ENCODE results near the gene PRG3.

PRG3 gene

DNA sequence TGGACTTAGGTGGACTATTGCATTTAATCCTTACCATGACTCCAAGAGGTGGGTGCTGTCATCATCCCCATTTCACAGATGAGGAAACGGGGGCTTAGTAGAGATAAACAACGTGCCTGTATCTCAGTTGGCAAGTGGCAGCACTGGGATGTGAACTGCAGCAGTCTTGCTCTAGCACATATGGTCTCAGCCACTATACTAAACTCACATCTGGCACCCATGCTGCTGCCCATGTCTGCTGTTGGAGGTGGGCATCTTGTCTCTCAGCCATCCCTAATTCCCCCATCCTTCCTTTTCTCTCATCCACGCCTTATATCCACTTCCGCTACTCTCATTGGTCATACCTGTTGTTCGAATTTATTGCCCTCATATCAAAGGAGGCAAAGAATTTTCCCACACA is 3.8 kb downstream of the PRG3 start:
- H2BK5ac ChIP-seq (ENCODE audit: low read depth, low read length, poor library complexity, severe bottlenecking): no peak overlapping the region
- H3K4me3 ChIP-seq (ENCODE audit: insufficient read depth in 1 of 2, low read depth in 1 of 2, low read length in 2 of 2): no peak overlapping the region
- no peak overlapping the region for H2AFZ ChIP-seq (ENCODE audit: low read depth, low read length)
- no peak overlapping the region for H3K4me2 ChIP-seq (ENCODE audit: low read length, poor library complexity, severe bottlenecking)
- no peak overlapping the region for H4K91ac ChIP-seq (ENCODE audit: low read length)
- H3K36me3 ChIP-seq (ENCODE audit: control insufficient read depth in 1 of 2, insufficient read depth in 2 of 2, low read depth in 1 of 2, low read length in 2 of 2): no peaks in the 10 kb centered on the region
- H3K27ac ChIP-seq (ENCODE audit: low read length, poor library complexity, severe bottlenecking): no peak overlapping the region
- no peaks in the 10 kb centered on the region for H3K9me3 ChIP-seq (ENCODE audit: control insufficient read depth, low read length)
- no peak overlapping the region for H2AK5ac ChIP-seq (ENCODE audit: low read length, severe bottlenecking)
- no peak overlapping the region for H3K14ac ChIP-seq (ENCODE audit: low read length in 2 of 2)
- H2BK12ac ChIP-seq (ENCODE audit: low read length in 2 of 2): no peak overlapping the region
- no peak overlapping the region for H2BK15ac ChIP-seq (ENCODE audit: low read depth, poor library complexity, severe bottlenecking)
- no peaks in the 10 kb centered on the region for H3K4me1 ChIP-seq (ENCODE audit: control insufficient read depth, insufficient read depth, low read depth, low read length)
- peaks cover 0 to 34% of the 10 kb centered on the region in 2 experiments for H3K27me3 ChIP-seq (ENCODE audit: control insufficient read depth in 1 of 2, insufficient read depth in 1 of 2, low read length in 2 of 2)
- H3K79me1 ChIP-seq (replicated peaks; ENCODE audit: low read length, poor library complexity, severe bottlenecking): no peaks in the 10 kb centered on the region
- no peak overlapping the region for H3K9ac ChIP-seq (ENCODE audit: low read length)
- H3K4ac ChIP-seq (ENCODE audit: low read depth in 1 of 2, low read length in 2 of 2): no peak overlapping the region
- H4K8ac ChIP-seq (ENCODE audit: low read length): no peak overlapping the region
- H3K18ac ChIP-seq (ENCODE audit: low read depth in 1 of 2, low read length in 2 of 2): no peak overlapping the region
- no peak overlapping the region for H2BK120ac ChIP-seq (ENCODE audit: low read depth, low read length)
- WGBS: 60% methylated on average over 5 of the region's 5 CpGs
- H3K23ac ChIP-seq (ENCODE audit: low read length in 2 of 2): no peak overlapping the region
- DNase-seq: no peak

DNA sequence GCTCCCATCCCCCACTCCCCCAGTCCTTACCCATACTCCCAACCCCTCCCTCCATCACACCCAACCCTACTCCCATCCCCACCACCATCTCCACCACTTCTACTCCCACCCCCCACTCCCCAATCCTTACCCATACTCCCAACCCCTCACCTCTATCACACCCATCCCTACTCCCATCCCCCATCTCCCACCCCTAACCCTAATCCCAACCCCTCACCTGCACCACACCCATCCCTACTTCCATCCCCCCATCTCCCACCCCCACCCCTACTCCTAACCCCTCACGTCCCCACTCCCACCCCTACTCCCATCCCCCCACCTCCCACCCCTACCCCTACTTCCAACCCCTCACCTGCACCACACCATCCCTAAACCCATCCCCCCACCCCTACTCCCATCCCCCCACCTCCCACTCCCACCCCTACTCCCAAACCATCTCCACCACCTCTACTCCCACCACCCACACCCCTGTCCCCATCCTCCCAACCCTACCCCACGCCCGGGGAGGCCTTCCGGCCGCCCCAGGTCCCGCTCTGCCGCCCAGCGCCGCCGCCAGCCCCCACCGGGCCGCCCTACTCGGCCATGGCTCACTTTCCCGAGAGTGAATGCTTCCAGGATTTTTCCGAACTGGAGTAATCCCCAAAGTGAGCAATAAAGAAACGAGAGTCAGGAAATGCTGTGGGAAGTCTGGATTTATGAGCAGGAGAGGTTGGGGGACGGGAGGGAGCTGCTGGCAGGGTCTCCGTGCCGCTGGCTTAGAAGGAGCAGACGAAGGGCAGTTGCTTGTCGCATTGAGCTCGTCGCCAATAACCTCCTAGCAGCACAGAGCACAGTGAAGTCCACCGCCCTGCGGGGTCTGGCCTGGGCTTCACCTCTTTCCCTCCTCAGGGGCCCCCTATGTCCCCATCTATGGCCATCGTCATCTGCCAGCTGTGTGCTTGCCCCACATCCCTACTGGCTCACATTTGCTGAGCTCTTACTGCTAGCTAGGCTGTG is 4.6 kb downstream of the PRG3 start:
- no peak overlapping the region for H3K14ac ChIP-seq (ENCODE audit: low read length in 2 of 2)

DNA sequence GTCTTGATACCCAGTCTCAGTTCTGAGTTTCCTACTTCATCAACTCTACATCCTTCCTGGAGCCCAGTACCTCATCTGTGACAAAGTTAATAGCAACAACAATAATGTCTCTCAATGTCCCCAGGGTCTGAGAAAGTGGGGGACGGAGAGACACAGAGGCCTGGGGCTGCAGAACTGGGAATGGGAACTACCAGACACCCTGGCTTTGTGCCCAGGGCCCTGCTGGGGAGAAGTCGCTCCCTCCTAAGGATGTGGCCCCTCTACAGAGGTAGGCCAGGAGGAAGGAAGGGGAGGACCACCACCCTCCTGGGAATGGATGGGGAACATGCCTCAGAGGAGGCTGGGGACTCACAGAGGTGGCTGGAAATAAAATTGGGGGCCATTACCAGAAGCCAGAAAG is 5.5 kb downstream of the PRG3 start:
- H4K91ac ChIP-seq (ENCODE audit: low read length): peak overlapping the region; percentile 67
- no peak overlapping the region for H3K4me2 ChIP-seq (ENCODE audit: low read length, poor library complexity, severe bottlenecking)

More for the DNA sequence above, 4.6 kb downstream of the PRG3 start:
- no peak overlapping the region for H3K4ac ChIP-seq (ENCODE audit: low read depth in 1 of 2, low read length in 2 of 2)
- H3K4me1 ChIP-seq (ENCODE audit: control insufficient read depth, insufficient read depth, low read depth, low read length): no peaks in the 10 kb centered on the region
- no peaks in the 10 kb centered on the region for H3K36me3 ChIP-seq (ENCODE audit: control insufficient read depth in 1 of 2, insufficient read depth in 2 of 2, low read depth in 1 of 2, low read length in 2 of 2)
- H3K18ac ChIP-seq (ENCODE audit: low read depth in 1 of 2, low read length in 2 of 2): no peak overlapping the region
- peaks cover 0 to 35% of the 10 kb centered on the region in 2 experiments for H3K27me3 ChIP-seq (ENCODE audit: control insufficient read depth in 1 of 2, insufficient read depth in 1 of 2, low read length in 2 of 2)
- H3K79me1 ChIP-seq (replicated peaks; ENCODE audit: low read length, poor library complexity, severe bottlenecking): no peaks in the 10 kb centered on the region
- no peaks in the 10 kb centered on the region for H3K9me3 ChIP-seq (ENCODE audit: control insufficient read depth, low read length)
- DNase-seq: no peak
- H4K91ac ChIP-seq (ENCODE audit: low read length): no peak overlapping the region
- no peak overlapping the region for H3K27ac ChIP-seq (ENCODE audit: low read length, poor library complexity, severe bottlenecking)
- H2AK5ac ChIP-seq (ENCODE audit: low read length, severe bottlenecking): no peak overlapping the region
- no peak overlapping the region for H2BK120ac ChIP-seq (ENCODE audit: low read depth, low read length)
- H4K8ac ChIP-seq (ENCODE audit: low read length): no peak overlapping the region
- no peak overlapping the region for H3K9ac ChIP-seq (ENCODE audit: low read length)
- no peak overlapping the region for H3K4me2 ChIP-seq (ENCODE audit: low read length, poor library complexity, severe bottlenecking)
- no peak overlapping the region for H2BK5ac ChIP-seq (ENCODE audit: low read depth, low read length, poor library complexity, severe bottlenecking)
- no peak overlapping the region for H2BK12ac ChIP-seq (ENCODE audit: low read length in 2 of 2)
- no peak overlapping the region for H3K4me3 ChIP-seq (ENCODE audit: insufficient read depth in 1 of 2, low read depth in 1 of 2, low read length in 2 of 2)
- no peak overlapping the region for H3K23ac ChIP-seq (ENCODE audit: low read length in 2 of 2)
- 37% methylated on average over 25 of the region's 26 CpGs for WGBS
- H2BK15ac ChIP-seq (ENCODE audit: low read depth, poor library complexity, severe bottlenecking): no peak overlapping the region
- no peak overlapping the region for H2AFZ ChIP-seq (ENCODE audit: low read depth, low read length)

DNA sequence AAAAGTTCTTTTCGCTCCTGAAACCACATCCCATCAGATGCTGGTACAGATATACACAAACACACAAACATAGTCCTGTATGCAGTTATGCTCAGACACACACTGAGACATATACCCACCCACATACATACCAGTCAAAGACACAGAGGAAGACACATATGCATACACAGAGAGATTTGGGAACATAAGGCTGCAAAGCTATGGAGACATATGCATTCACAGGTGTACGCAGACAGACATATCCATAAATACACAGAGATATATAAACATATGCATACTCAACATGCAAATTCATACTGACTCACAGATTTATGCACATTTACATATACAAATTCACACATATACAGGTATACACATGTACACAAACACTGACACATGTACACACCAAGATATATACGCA is 6.0 kb downstream of the PRG3 start:
- H3K14ac ChIP-seq (ENCODE audit: low read length in 2 of 2): no peak overlapping the region
- WGBS: 91% methylated on average over 3 of the region's 3 CpGs

More for the DNA sequence above, 5.5 kb downstream of the PRG3 start:
- no peak overlapping the region for H3K9ac ChIP-seq (ENCODE audit: low read length)
- H3K36me3 ChIP-seq (ENCODE audit: control insufficient read depth in 1 of 2, insufficient read depth in 2 of 2, low read depth in 1 of 2, low read length in 2 of 2): no peaks in the 10 kb centered on the region
- H3K4me3 ChIP-seq (ENCODE audit: insufficient read depth in 1 of 2, low read depth in 1 of 2, low read length in 2 of 2): no peak overlapping the region
- H2BK120ac ChIP-seq (ENCODE audit: low read depth, low read length): no peak overlapping the region
- H2BK12ac ChIP-seq (ENCODE audit: low read length in 2 of 2): no peak overlapping the region
- no peak for DNase-seq
- H3K9me3 ChIP-seq (ENCODE audit: control insufficient read depth, low read length): no peaks in the 10 kb centered on the region
- no peak overlapping the region for H3K14ac ChIP-seq (ENCODE audit: low read length in 2 of 2)
- 75% methylated on average over 2 of the region's 2 CpGs for WGBS
- H3K27me3 ChIP-seq (ENCODE audit: control insufficient read depth in 1 of 2, insufficient read depth in 1 of 2, low read length in 2 of 2): peaks cover 0 to 30% of the 10 kb centered on the region in 2 experiments
- no peak overlapping the region for H3K23ac ChIP-seq (ENCODE audit: low read length in 2 of 2)
- no peak overlapping the region for H2AFZ ChIP-seq (ENCODE audit: low read depth, low read length)
- no peak overlapping the region for H3K27ac ChIP-seq (ENCODE audit: low read length, poor library complexity, severe bottlenecking)
- no peak overlapping the region for H4K8ac ChIP-seq (ENCODE audit: low read length)
- no peaks in the 10 kb centered on the region for H3K4me1 ChIP-seq (ENCODE audit: control insufficient read depth, insufficient read depth, low read depth, low read length)
- no peak overlapping the region for H2BK15ac ChIP-seq (ENCODE audit: low read depth, poor library complexity, severe bottlenecking)
- H2BK5ac ChIP-seq (ENCODE audit: low read depth, low read length, poor library complexity, severe bottlenecking): no peak overlapping the region
- H2AK5ac ChIP-seq (ENCODE audit: low read length, severe bottlenecking): no peak overlapping the region
- no peaks in the 10 kb centered on the region for H3K79me1 ChIP-seq (replicated peaks; ENCODE audit: low read length, poor library complexity, severe bottlenecking)
- no peak overlapping the region for H3K4ac ChIP-seq (ENCODE audit: low read depth in 1 of 2, low read length in 2 of 2)
- H3K18ac ChIP-seq (ENCODE audit: low read depth in 1 of 2, low read length in 2 of 2): no peak overlapping the region

More for the DNA sequence above, 6.0 kb downstream of the PRG3 start:
- Histone ChIP-seq H2BK15ac (ENCODE audit: low read depth, poor library complexity, severe bottlenecking) (no peak overlapping the region), H3K27me3 (ENCODE audit: control insufficient read depth in 1 of 2, insufficient read depth in 1 of 2, low read length in 2 of 2) (peaks cover 0 to 29% of the 10 kb centered on the region in 2 experiments), H3K9ac (ENCODE audit: low read length) (no peak overlapping the region), H3K23ac (ENCODE audit: low read length in 2 of 2) (no peak overlapping the region), H3K9me3 (ENCODE audit: control insufficient read depth, low read length) (no peaks in the 10 kb centered on the region), H2AFZ (ENCODE audit: low read depth, low read length) (no peak overlapping the region), H3K18ac (ENCODE audit: low read depth in 1 of 2, low read length in 2 of 2) (no peak overlapping the region), H3K4me2 (ENCODE audit: low read length, poor library complexity, severe bottlenecking) (no peak overlapping the region), H2AK5ac (ENCODE audit: low read length, severe bottlenecking) (no peak overlapping the region), H3K27ac (ENCODE audit: low read length, poor library complexity, severe bottlenecking) (no peak overlapping the region), H3K4me1 (ENCODE audit: control insufficient read depth, insufficient read depth, low read depth, low read length) (no peaks in the 10 kb centered on the region), H2BK5ac (ENCODE audit: low read depth, low read length, poor library complexity, severe bottlenecking) (no peak overlapping the region), H3K79me1 (replicated peaks; ENCODE audit: low read length, poor library complexity, severe bottlenecking) (no peaks in the 10 kb centered on the region), H4K8ac (ENCODE audit: low read length) (no peak overlapping the region), H3K4ac (ENCODE audit: low read depth in 1 of 2, low read length in 2 of 2) (no peak overlapping the region), H3K4me3 (ENCODE audit: insufficient read depth in 1 of 2, low read depth in 1 of 2, low read length in 2 of 2) (no peak overlapping the region), H4K91ac (ENCODE audit: low read length) (no peak overlapping the region), H3K36me3 (ENCODE audit: control insufficient read depth in 1 of 2, insufficient read depth in 2 of 2, low read depth in 1 of 2, low read length in 2 of 2) (no peaks in the 10 kb centered on the region), H2BK12ac (ENCODE audit: low read length in 2 of 2) (no peak overlapping the region), H2BK120ac (ENCODE audit: low read depth, low read length) (no peak overlapping the region)
- DNase-seq: no peak
